CD4-positive, CD25-positive, alpha-beta regulatory T cell (primary cell): Measurements from ENCODE around the gene SLC25A36. TPM values are rescaled to one million over a fixed set of nuclear protein-coding genes. Genes with fewer than 3 reads are reported as not detected.

ENCODE experiments used
- ATAC-seq, 2 donors: fragments of 150-1000 bp; cut with Tn5 transposase; one replicate each; pipeline ENCODE4 v1.10.0; 2021; ENCODE audit warnings: low read depth in 2 of 2, moderate number of reproducible peaks in 2 of 2, moderate library complexity in 1 of 2
- DNase-seq, 3 donors: peaks; one replicate each; pipeline versions ENCODE4 v3.0.0 to v3.0.0-alpha.2; 2012 to 2022; ENCODE audit warnings: mixed read lengths in 1 of 3
- H3K27ac ChIP-seq: one replicate; pipeline ENCODE4 v1.7.0; 2013; ENCODE audit warnings: mild to moderate bottlenecking, low read length; ENCODE audit not compliant: insufficient read depth, poor library complexity, severe bottlenecking
- H3K27me3 ChIP-seq: one replicate; pipeline ENCODE4 v1.7.0; 2013; ENCODE audit warnings: low read length; ENCODE audit not compliant: control insufficient read depth, insufficient read depth
- H3K36me3 ChIP-seq: one replicate; pipeline ENCODE4 v1.7.0; 2013; ENCODE audit warnings: mild to moderate bottlenecking, low read length, moderate library complexity; ENCODE audit not compliant: control insufficient read depth, insufficient read depth
- H3K4me1 ChIP-seq: 2 replicates; pipeline ENCODE4 v1.7.0; 2013; ENCODE audit warnings: mild to moderate bottlenecking, low read length; ENCODE audit not compliant: insufficient read depth, control insufficient read depth, poor library complexity, severe bottlenecking
- H3K4me3 ChIP-seq: one replicate; pipeline ENCODE4 v1.7.0; 2013; ENCODE audit warnings: low read depth, mild to moderate bottlenecking, low read length, moderate library complexity
- H3K9me3 ChIP-seq, 2 experiments: 1 replicate in 1 of 2; 2 replicates in 1 of 2; pipeline ENCODE4 v1.7.0; 2013; ENCODE audit warnings: low read length in 2 of 2, mild to moderate bottlenecking in 1 of 2, moderate library complexity in 1 of 2; ENCODE audit not compliant: control insufficient read depth in 2 of 2
- H3K27ac Mint-ChIP-seq, 3 donors: one replicate each; pipeline ENCODE4 v1.8.0; 2020 to 2022; ENCODE audit warnings: mild to moderate bottlenecking in 3 of 3, mixed read lengths in 3 of 3, moderate library complexity in 2 of 3
- H3K27me3 Mint-ChIP-seq: one replicate; pipeline ENCODE4 v1.8.0; 2022; ENCODE audit warnings: mild to moderate bottlenecking, mixed read lengths
- H3K36me3 Mint-ChIP-seq: one replicate; pipeline ENCODE4 v1.8.0; 2020; ENCODE audit warnings: mixed read lengths
- H3K4me1 Mint-ChIP-seq, 4 donors: one replicate each; pipeline ENCODE4 v1.8.0; 2020 to 2022; ENCODE audit warnings: mixed read lengths in 4 of 4, mild to moderate bottlenecking in 1 of 4
- H3K4me3 Mint-ChIP-seq, 4 donors: one replicate each; pipeline ENCODE4 v1.8.0; 2020 to 2022; ENCODE audit warnings: mild to moderate bottlenecking in 4 of 4, mixed read lengths in 4 of 4, moderate library complexity in 3 of 4
- H3K9me3 Mint-ChIP-seq, 7 donors: one replicate each; pipeline ENCODE4 v1.8.0; 2020 to 2022; ENCODE audit warnings: mixed read lengths in 7 of 7, mild to moderate bottlenecking in 3 of 7, moderate library complexity in 2 of 7
- polyA plus RNA-seq, 4 donors: library from polyadenylated mRNA; unstranded; fragments of 300-500 nt; fragmentation: Illumina TruSeq; gene quantifications; one replicate each; pipeline ENCODE4 v1.2.3, GENCODE V29; 2021
- total RNA-seq: library from RNA; stranded (reverse); gene quantifications from one replicate; pipeline ENCODE4 v1.2.3, GENCODE V29; 2022

Gene SLC25A36, protein sequence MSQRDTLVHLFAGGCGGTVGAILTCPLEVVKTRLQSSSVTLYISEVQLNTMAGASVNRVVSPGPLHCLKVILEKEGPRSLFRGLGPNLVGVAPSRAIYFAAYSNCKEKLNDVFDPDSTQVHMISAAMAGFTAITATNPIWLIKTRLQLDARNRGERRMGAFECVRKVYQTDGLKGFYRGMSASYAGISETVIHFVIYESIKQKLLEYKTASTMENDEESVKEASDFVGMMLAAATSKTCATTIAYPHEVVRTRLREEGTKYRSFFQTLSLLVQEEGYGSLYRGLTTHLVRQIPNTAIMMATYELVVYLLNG
- total RNA-seq (104 TPM), polyA plus RNA-seq (10 to 100 TPM; 43.3 to 46.9 (median 44.6) TPM)

DNA sequence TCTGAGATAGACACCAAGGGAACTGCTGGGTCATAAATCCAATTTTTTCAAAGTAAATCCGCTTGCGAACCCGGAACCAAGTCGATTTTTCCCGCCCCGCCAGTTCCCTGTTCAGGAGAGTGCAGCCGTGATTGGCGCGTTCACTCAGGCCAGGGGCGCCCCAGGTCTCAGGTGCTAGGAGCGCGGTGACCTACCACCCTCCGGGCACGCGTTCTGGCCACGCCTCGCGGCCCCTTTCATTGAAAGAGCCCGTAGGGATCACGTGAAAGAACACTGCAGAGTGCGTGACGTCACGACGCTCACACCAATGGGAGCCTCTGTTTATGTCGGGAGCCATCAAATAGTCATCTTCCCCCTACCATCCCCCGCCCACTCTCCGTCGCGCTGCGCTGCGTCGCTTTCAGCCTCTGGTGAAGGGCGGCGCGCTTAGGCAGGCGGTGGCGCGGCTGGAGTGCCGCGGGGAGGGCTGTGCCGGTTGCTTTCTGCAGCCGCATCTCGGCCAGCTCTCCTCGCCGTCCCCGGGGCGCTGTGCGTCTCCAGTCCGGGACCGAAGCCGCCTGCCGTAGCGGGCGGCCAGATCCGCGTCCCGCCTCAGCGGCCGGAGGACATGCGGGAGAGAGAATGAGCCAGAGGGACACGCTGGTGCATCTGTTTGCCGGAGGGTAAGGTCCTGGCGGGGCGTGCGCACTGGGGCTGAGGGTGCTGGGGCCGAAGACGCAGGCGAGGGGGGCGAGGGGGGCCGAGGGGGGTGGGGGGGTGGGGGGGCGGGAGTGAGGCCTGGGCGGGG lies at the start of gene SLC25A36:
Gene SLC25A36, plus strand, starts transcription at position 403 of the 787 bp plus-strand sequence. Its CDS starts 219 bp downstream, at position 622.
- H3K27ac Mint-ChIP-seq, result peak within 1 kb of the TSS; percentile 88 to 100 (median 99)
- peaks cover 0 to 2% (median 0%) of the 10 kb centered on the region in 7 donors for H3K9me3 Mint-ChIP-seq
- Histone ChIP-seq H3K4me3 (peak within 1 kb of the TSS; percentile 91), H3K27ac (peak within 1 kb of the TSS; percentile 87), H3K27me3 (no peaks in the 10 kb centered on the region), H3K36me3 (no peaks in the 10 kb centered on the region), H3K9me3 (no peaks in the 10 kb centered on the region), H3K4me1 (peaks cover 25% of the 10 kb centered on the region)
- no peaks in the 10 kb centered on the region for H3K36me3 Mint-ChIP-seq
- ATAC-seq, result peak; percentile 99 to 100
- DNase-seq, result peak; percentile 94 to 99 (median 94)
- H3K27me3 Mint-ChIP-seq, result peaks cover 16% of the 10 kb centered on the region
- H3K4me1 Mint-ChIP-seq, result peaks cover 31 to 48% (median 46%) of the 10 kb centered on the region in 4 donors
- H3K4me3 Mint-ChIP-seq, result peak within 1 kb of the TSS; percentile 96 to 99 (median 96)

DNA sequence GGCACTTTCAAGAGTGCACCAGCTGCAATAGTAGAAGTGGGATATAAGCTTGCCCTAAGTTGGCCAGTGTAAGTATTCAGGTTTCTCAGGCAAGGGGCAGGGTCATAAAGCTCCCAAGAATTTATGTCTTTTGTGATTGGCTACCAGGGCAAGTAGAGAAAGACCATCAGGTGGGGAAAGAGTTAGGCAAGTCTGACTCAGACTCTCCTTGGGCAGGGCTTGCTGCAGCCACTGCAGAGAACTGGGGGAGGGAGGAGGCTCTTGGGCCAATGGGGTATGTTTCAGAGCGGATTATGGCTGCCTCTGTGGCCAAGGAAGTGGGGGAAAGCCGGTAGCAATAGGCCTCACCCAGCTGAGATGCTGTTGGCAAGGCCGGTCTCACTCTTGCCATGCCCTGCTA lies 44.6 kb upstream of the SLC25A36 start:
- ATAC-seq (no peak), DNase-seq (no peak)
- no peak overlapping the region for H3K4me3 ChIP-seq
- Mint-ChIP-seq H3K4me3 (no peak overlapping the region), H3K27ac (no peak overlapping the region), H3K36me3 (no peaks in the 10 kb centered on the region), H3K9me3 (peaks cover 0 to 6% (median 0%) of the 10 kb centered on the region in 7 donors), H3K4me1 (no peaks in the 10 kb centered on the region), H3K27me3 (peaks cover 10% of the 10 kb centered on the region)
- no peak overlapping the region for H3K27ac ChIP-seq
- H3K4me1 ChIP-seq, result no peaks in the 10 kb centered on the region
- H3K27me3 ChIP-seq, result peaks cover 4% of the 10 kb centered on the region
- H3K36me3 ChIP-seq, result no peaks in the 10 kb centered on the region
- H3K9me3 ChIP-seq, result no peaks in the 10 kb centered on the region

DNA sequence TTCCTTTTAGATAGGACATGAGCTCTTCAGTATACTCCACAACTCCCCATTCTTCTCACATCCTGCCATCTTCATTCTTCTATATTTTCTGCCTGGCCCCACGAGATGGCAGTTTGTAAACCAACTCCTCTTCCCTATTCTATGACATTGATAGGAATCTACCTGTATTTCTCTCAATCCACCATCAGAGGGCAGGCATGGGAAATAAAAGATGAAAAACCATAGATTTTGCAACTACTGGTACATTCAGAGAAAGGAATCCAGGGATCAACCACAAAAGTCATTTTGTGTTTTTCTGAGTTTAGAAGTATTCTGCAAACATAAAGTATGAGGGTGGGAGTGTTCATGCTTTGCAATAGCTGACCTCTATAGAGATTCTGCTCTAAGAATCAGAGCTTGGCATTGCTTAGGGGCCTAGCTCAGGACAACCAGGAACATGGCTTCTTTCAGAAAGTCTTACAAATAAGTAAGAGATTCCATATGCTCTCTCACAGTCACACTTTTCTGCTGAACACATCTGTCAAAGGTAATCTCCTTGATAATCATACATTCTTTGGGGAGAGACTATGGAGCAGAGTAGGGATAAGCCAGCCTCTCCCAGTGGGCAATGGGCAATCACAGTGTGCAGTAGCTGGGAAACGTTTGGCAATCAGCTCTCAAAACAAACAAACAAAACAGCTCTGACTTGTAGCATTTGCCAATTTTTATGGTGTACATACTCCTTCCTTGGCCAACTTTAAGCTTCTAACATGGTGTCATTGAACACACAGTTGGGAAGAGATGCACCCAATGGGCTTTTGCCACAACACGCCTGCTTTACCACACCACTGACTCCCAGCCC lies 43.1 kb upstream of the SLC25A36 start:
- DNase-seq (peak in 2 of 3 donors; percentile 36 to 55), ATAC-seq (peak in 1 of 2 donors; percentile 46)
- peaks cover 4% of the 10 kb centered on the region for H3K27me3 ChIP-seq
- H3K4me1 Mint-ChIP-seq, result no peaks in the 10 kb centered on the region
- H3K27ac Mint-ChIP-seq, result no peak overlapping the region
- H3K9me3 ChIP-seq, result no peaks in the 10 kb centered on the region
- peaks cover 0 to 6% (median 0%) of the 10 kb centered on the region in 7 donors for H3K9me3 Mint-ChIP-seq
- no peaks in the 10 kb centered on the region for H3K36me3 Mint-ChIP-seq
- peaks cover 7% of the 10 kb centered on the region for H3K27me3 Mint-ChIP-seq
- no peaks in the 10 kb centered on the region for H3K4me1 ChIP-seq
- no peaks in the 10 kb centered on the region for H3K36me3 ChIP-seq
- H3K4me3 ChIP-seq, result no peak overlapping the region
- no peak overlapping the region for H3K27ac ChIP-seq
- no peak overlapping the region for H3K4me3 Mint-ChIP-seq

DNA sequence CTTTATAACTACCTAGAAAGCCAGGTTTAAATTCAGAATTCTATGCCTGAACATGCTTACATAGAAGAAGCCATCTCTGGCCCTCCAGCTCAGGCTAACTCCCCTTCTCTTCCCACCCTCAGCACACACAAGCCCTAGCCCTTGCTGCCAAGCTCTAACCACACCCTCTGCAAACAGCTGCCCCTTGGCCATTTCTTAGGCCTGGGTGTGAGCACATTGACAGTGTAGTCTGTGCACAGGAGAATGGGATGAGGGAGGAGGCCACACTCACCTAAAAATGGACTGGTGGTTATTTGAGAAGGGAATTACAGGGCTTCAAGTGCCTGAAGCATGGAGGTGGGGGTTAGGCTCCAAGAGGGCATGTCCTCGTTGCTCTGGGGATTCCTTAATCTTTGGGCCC lies 42.3 kb upstream of the SLC25A36 start:
- H3K27ac Mint-ChIP-seq, result no peak overlapping the region
- Histone ChIP-seq H3K27ac (no peak overlapping the region), H3K4me3 (no peak overlapping the region), H3K36me3 (no peaks in the 10 kb centered on the region), H3K27me3 (peaks cover 4% of the 10 kb centered on the region), H3K9me3 (no peaks in the 10 kb centered on the region), H3K4me1 (no peaks in the 10 kb centered on the region)
- no peaks in the 10 kb centered on the region for H3K4me1 Mint-ChIP-seq
- ATAC-seq, result no peak
- H3K9me3 Mint-ChIP-seq, result peaks cover 0 to 6% (median 0%) of the 10 kb centered on the region in 7 donors
- no peak for DNase-seq
- H3K27me3 Mint-ChIP-seq, result peaks cover 10% of the 10 kb centered on the region
- H3K4me3 Mint-ChIP-seq, result no peak overlapping the region
- no peaks in the 10 kb centered on the region for H3K36me3 Mint-ChIP-seq

DNA sequence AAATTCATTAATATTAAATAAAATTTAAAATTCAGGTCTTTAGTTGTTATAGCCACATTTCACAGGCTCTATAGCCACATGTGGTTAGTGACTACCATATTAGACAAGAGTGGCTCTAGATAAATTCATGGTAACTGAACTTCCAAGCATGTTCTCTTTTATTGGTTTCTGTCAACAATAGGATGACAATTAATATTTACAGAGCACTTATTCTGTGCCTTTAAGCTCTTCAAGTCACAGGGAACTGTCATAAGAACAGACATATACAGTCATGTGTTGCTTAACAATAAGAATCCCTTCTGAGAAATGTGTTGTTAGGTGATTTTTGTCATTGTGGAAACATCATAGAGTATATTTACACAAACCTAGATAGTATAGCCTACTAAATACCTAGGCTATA lies 38.8 kb upstream of the SLC25A36 start:
- no peak for ATAC-seq
- Mint-ChIP-seq H3K4me1 (no peaks in the 10 kb centered on the region), H3K36me3 (no peaks in the 10 kb centered on the region), H3K27me3 (peaks cover 9% of the 10 kb centered on the region), H3K9me3 (no peaks in the 10 kb centered on the region), H3K27ac (no peak overlapping the region), H3K4me3 (no peak overlapping the region)
- Histone ChIP-seq H3K27me3 (peaks cover 6% of the 10 kb centered on the region), H3K36me3 (no peaks in the 10 kb centered on the region), H3K4me3 (no peak overlapping the region), H3K9me3 (no peaks in the 10 kb centered on the region), H3K4me1 (no peaks in the 10 kb centered on the region), H3K27ac (no peak overlapping the region)
- DNase-seq, result no peak

DNA sequence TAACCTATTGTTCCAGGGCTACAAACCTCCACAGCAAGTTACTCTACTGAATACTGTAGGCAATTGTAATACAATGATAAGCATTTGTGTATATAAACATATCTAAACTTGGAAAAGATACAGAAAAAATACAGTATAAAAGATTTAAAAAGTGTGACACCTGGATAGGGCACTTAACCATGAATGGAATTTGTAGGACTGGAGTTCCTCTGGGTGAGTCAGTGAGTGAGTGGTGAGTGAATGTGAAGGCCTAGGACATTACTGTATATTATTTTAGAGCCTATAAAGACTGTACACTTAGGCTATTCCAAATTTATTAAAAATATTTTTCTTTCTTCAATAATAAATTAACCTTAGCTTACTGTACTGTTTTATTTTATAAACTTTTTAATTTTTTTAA lies 38.4 kb upstream of the SLC25A36 start:
- no peaks in the 10 kb centered on the region for H3K4me1 ChIP-seq
- Mint-ChIP-seq H3K4me1 (no peaks in the 10 kb centered on the region), H3K27me3 (peaks cover 9% of the 10 kb centered on the region), H3K27ac (no peak overlapping the region), H3K36me3 (no peaks in the 10 kb centered on the region), H3K9me3 (no peaks in the 10 kb centered on the region), H3K4me3 (no peak overlapping the region)
- no peaks in the 10 kb centered on the region for H3K36me3 ChIP-seq
- no peaks in the 10 kb centered on the region for H3K9me3 ChIP-seq
- peaks cover 6% of the 10 kb centered on the region for H3K27me3 ChIP-seq
- no peak overlapping the region for H3K4me3 ChIP-seq
- DNase-seq, result no peak
- no peak overlapping the region for H3K27ac ChIP-seq
- no peak for ATAC-seq

DNA sequence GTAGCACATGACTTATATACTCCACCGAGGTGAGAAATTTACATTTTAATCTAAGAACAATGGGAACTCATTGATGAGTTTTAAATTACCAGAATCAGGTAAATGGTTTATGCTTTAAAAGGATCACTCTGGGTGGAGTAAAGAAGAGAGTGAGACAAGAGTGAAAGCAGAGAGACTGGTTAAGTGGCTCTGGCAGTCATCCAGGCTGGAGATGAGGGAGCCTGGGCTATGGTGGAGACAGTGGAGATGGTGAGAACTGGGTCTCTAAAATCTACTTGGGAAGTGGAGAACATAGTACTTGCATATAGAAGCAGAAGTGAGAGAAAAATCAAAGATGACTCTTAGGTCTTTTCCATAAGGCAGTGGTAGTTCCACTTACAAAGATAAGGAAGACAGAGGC lies 37.1 kb upstream of the SLC25A36 start:
- no peaks in the 10 kb centered on the region for H3K4me1 ChIP-seq
- peaks cover 8% of the 10 kb centered on the region for H3K27me3 ChIP-seq
- H3K36me3 ChIP-seq, result no peaks in the 10 kb centered on the region
- H3K4me3 Mint-ChIP-seq, result no peak overlapping the region
- no peaks in the 10 kb centered on the region for H3K9me3 ChIP-seq
- no peaks in the 10 kb centered on the region for H3K4me1 Mint-ChIP-seq
- peak overlapping the region in 1 of 3 donors; percentile 7 for H3K27ac Mint-ChIP-seq
- no peak for ATAC-seq
- no peaks in the 10 kb centered on the region for H3K36me3 Mint-ChIP-seq
- H3K27me3 Mint-ChIP-seq, result peaks cover 9% of the 10 kb centered on the region
- no peak for DNase-seq
- H3K9me3 Mint-ChIP-seq, result no peaks in the 10 kb centered on the region
- no peak overlapping the region for H3K4me3 ChIP-seq
- H3K27ac ChIP-seq, result no peak overlapping the region
